ENCODE measurements around the gene UFC1. TPM values are rescaled to one million over a fixed set of nuclear protein-coding genes. Genes with fewer than 3 reads are reported as not detected.

Gene UFC1
- total RNA-seq, 1 experiment from 2014 or later, result 127 TPM

DNA sequence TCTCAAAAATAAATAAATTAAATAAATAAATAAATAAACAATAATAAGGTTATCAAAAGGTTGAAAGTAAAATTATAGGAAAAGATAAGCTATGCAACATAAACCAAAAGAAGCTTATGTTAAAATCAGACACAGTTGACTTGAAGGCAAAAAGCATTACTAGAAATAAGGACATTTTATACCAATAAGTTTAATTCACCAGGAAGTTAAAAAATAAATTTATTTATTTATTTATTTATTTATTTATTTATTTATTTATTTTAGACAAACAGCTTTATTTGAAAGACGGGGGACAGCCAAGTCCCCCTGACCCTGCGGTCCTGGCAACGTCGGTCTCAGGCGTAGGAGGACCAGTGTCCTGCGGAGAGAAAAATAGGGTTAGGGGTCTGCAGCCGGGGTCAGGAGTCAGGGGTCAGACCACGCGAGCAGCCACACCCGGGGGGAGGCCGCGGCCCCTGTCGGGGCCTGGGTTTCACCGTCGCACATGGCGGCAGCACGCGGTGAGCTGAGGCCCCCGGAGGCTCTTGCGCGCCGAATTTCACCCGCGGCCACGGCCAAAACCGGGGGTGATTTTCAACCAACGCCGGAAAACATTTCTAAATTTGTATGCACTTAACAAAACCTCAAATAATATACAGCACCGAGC, 12.9 kb upstream of the UFC1 start:
- BruUV-seq (replicated peaks), result no TSS peak
- no peak for ATAC-seq
- intact Hi-C loops (cut with micrococcal nuclease; ENCODE audit: unreplicated experiment), result no loop called here
- ChIA-PET CTCF (interaction anchor here (0.6 to 1.1 kb wide), 3 partner anchors 43 to 152 kb away, joined by 4 to 12 read pairs (median 5); no protein-coding TSS in a partner anchor), POLR2A (interaction anchor here (0.6 kb wide), 1 partner anchor 11 kb away, joined by 9 read pairs; no protein-coding TSS in a partner anchor)
- H3K27me3 ChIP-seq (ENCODE audit: control insufficient read depth, insufficient read depth, low read length), result no peaks in the 10 kb centered on the region
- H3K36me3 ChIP-seq (ENCODE audit: control insufficient read depth, insufficient read depth, low read length), result no peaks in the 10 kb centered on the region
- DNase-seq (ENCODE audit: low read depth, low spot score), result no peak
- no peak overlapping the region for H3K4me3 ChIP-seq (ENCODE audit: low read depth in 2 of 2, low read length in 2 of 2)
- H3K27ac ChIP-seq (ENCODE audit: low read length), result no peak overlapping the region
- H3K4me1 ChIP-seq (ENCODE audit: control insufficient read depth, insufficient read depth, low read length), result no peaks in the 10 kb centered on the region
- H3K9me3 ChIP-seq (ENCODE audit: control insufficient read depth, insufficient read depth, low read depth, low read length), result no peaks in the 10 kb centered on the region
- in situ Hi-C loops (cut with HindIII; ENCODE audit: low pct_unique_long_range_greater_than_20kb, low sequenced_read_pairs), result no loop called here
- TF ChIP-seq SIN3A (IDR thresholded peaks at IDR 0.05; ENCODE audit: borderline replicate concordance, insufficient read depth, low read depth, low read length) (no peak), POLR2AphosphoS5 (IDR thresholded peaks at IDR 0.05; ENCODE audit: low read depth, low read length) (no peak), TCF7L2 (IDR thresholded peaks at IDR 0.05; ENCODE audit: low read depth, low read length) (no peak)
- TF ChIP-seq, protein P1, sequence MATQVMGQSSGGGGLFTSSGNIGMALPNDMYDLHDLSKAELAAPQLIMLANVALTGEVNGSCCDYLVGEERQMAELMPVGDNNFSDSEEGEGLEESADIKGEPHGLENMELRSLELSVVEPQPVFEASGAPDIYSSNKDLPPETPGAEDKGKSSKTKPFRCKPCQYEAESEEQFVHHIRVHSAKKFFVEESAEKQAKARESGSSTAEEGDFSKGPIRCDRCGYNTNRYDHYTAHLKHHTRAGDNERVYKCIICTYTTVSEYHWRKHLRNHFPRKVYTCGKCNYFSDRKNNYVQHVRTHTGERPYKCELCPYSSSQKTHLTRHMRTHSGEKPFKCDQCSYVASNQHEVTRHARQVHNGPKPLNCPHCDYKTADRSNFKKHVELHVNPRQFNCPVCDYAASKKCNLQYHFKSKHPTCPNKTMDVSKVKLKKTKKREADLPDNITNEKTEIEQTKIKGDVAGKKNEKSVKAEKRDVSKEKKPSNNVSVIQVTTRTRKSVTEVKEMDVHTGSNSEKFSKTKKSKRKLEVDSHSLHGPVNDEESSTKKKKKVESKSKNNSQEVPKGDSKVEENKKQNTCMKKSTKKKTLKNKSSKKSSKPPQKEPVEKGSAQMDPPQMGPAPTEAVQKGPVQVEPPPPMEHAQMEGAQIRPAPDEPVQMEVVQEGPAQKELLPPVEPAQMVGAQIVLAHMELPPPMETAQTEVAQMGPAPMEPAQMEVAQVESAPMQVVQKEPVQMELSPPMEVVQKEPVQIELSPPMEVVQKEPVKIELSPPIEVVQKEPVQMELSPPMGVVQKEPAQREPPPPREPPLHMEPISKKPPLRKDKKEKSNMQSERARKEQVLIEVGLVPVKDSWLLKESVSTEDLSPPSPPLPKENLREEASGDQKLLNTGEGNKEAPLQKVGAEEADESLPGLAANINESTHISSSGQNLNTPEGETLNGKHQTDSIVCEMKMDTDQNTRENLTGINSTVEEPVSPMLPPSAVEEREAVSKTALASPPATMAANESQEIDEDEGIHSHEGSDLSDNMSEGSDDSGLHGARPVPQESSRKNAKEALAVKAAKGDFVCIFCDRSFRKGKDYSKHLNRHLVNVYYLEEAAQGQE (IDR thresholded peaks at IDR 0.05; ENCODE audit: insufficient read depth in 1 of 2, low read depth in 2 of 2, low read length in 1 of 2), result no peak
- TF ChIP-seq, protein P2, sequence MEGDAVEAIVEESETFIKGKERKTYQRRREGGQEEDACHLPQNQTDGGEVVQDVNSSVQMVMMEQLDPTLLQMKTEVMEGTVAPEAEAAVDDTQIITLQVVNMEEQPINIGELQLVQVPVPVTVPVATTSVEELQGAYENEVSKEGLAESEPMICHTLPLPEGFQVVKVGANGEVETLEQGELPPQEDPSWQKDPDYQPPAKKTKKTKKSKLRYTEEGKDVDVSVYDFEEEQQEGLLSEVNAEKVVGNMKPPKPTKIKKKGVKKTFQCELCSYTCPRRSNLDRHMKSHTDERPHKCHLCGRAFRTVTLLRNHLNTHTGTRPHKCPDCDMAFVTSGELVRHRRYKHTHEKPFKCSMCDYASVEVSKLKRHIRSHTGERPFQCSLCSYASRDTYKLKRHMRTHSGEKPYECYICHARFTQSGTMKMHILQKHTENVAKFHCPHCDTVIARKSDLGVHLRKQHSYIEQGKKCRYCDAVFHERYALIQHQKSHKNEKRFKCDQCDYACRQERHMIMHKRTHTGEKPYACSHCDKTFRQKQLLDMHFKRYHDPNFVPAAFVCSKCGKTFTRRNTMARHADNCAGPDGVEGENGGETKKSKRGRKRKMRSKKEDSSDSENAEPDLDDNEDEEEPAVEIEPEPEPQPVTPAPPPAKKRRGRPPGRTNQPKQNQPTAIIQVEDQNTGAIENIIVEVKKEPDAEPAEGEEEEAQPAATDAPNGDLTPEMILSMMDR (IDR thresholded peaks at IDR 0.05), result no peak

DNA sequence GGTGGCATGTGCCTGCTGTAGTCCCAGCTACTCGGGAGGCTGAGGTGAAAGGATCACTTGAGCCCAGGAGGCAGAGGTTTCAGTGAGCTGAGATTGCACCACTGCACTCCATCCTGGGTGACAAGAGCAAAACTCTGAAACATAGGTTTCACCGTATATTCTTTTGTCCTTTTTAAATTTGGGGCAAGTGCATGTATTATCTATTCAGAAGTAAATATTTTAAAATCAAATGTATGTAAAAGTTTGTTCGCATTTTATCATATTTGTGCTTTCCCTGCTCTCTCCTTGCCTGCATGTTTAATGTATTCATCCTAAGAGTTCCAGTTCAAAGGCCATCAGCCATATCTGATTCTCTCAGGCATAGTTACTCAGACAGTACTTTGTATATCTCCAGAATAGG, 7.9 kb upstream of the UFC1 start:
- in situ Hi-C loops (cut with HindIII; ENCODE audit: low pct_unique_long_range_greater_than_20kb, low sequenced_read_pairs), result no loop called here
- no peak; the same call in 1 of the 2 replicates for ATAC-seq
- BruUV-seq (replicated peaks), result no TSS peak
- H3K4me1 ChIP-seq (ENCODE audit: control insufficient read depth, insufficient read depth, low read length), result no peaks in the 10 kb centered on the region
- DNase-seq (ENCODE audit: low read depth, low spot score), result no peak
- no peaks in the 10 kb centered on the region for H3K36me3 ChIP-seq (ENCODE audit: control insufficient read depth, insufficient read depth, low read length)
- intact Hi-C loops (cut with micrococcal nuclease; ENCODE audit: unreplicated experiment), result no loop called here
- no peaks in the 10 kb centered on the region for H3K27me3 ChIP-seq (ENCODE audit: control insufficient read depth, insufficient read depth, low read length)
- H3K27ac ChIP-seq (ENCODE audit: low read length), result no peak overlapping the region
- ChIA-PET POLR2A (interaction anchor here (0.6 kb wide), 1 partner anchor 188 kb away, joined by 11 read pairs; no protein-coding TSS in a partner anchor), CTCF (no interaction called here)
- no peak for TF ChIP-seq SIN3A (IDR thresholded peaks at IDR 0.05; ENCODE audit: borderline replicate concordance, insufficient read depth, low read depth, low read length)
- TF ChIP-seq TCF7L2 (IDR thresholded peaks at IDR 0.05; ENCODE audit: low read depth, low read length), result no peak
- no peak for TF ChIP-seq POLR2AphosphoS5 (IDR thresholded peaks at IDR 0.05; ENCODE audit: low read depth, low read length)
- TF ChIP-seq, protein P2 (IDR thresholded peaks at IDR 0.05), result no peak
- TF ChIP-seq, protein P1 (IDR thresholded peaks at IDR 0.05; ENCODE audit: insufficient read depth in 1 of 2, low read depth in 2 of 2, low read length in 1 of 2), result no peak
- H3K9me3 ChIP-seq (ENCODE audit: control insufficient read depth, insufficient read depth, low read depth, low read length), result no peaks in the 10 kb centered on the region
- no peak overlapping the region for H3K4me3 ChIP-seq (ENCODE audit: low read depth in 2 of 2, low read length in 2 of 2)
